IMR-90 (cell line): ENCODE results near the gene STAG1. TPM values are rescaled to one million over a fixed set of nuclear protein-coding genes. Genes with fewer than 3 reads are reported as not detected.

Experiments used
- ATAC-seq: fragments of 200-7000 bp; cut with Tn5 transposase; 2 replicates; pipeline ENCODE4 v1.9.1; 2020; ENCODE audit warnings: low read depth, mild to moderate bottlenecking, moderate library complexity
- BruUV-seq: library from RNA; stranded (reverse); fragments of 400-500 nt; replicated peaks from 2 replicates; lab custom pipeline; 2021; lab: Mats Ljungman, UMichigan
- CTCF ChIA-PET: fragments of 300-600 bp; formaldehyde crosslinking; extraction: SDS; loops from one replicate; lab custom pipeline; 2021; ENCODE audit warnings: antibody characterized with exemption; lab: Yijun Ruan, JAX
- POLR2A ChIA-PET: fragments of 300-600 bp; sonication (Branson Sonifier 250); formaldehyde crosslinking; loops from one replicate; lab custom pipeline; 2022; ENCODE audit warnings: antibody characterized with exemption; ENCODE audit not compliant: unreplicated experiment; lab: Charles Lee
- DNase-seq: peaks from one replicate; pipeline ENCODE4 v3.0.0; 2013
- H2AFZ ChIP-seq: replicated peaks from 2 replicates; pipeline ENCODE3; 2013; ENCODE audit warnings: low read length, mild to moderate bottlenecking; ENCODE audit not compliant: poor library complexity
- H2AK5ac ChIP-seq: 2 replicates; pipeline ENCODE4 v1.6.1; 2013; ENCODE audit warnings: low read depth, low read length, inconsistent platforms
- H2AK9ac ChIP-seq: replicated peaks from 2 replicates; pipeline ENCODE3; 2013; ENCODE audit warnings: mild to moderate bottlenecking, low read depth, low read length, moderate library complexity; ENCODE audit not compliant: poor library complexity
- H2BK120ac ChIP-seq: 2 replicates; pipeline ENCODE4 v1.6.1; 2013; ENCODE audit warnings: low read depth, low read length, inconsistent platforms
- H2BK15ac ChIP-seq: 3 replicates; pipeline ENCODE4 v1.6.1; 2013; ENCODE audit warnings: low read depth, low read length, inconsistent platforms
- H2BK20ac ChIP-seq: 2 replicates; pipeline ENCODE4 v1.6.1; 2013; ENCODE audit warnings: low read depth, mild to moderate bottlenecking, inconsistent platforms, low read length, moderate library complexity
- H2BK5ac ChIP-seq: 2 replicates; pipeline ENCODE4 v1.6.1; 2013; ENCODE audit warnings: mild to moderate bottlenecking, low read depth, low read length, inconsistent platforms; ENCODE audit not compliant: poor library complexity, severe bottlenecking
- H3K14ac ChIP-seq: replicated peaks from 2 replicates; pipeline ENCODE4 v1.6.1; 2013; ENCODE audit warnings: low read depth, low read length, inconsistent platforms
- H3K18ac ChIP-seq: 2 replicates; pipeline ENCODE4 v1.6.1; 2013; ENCODE audit warnings: low read depth, low read length, control low read depth
- H3K23ac ChIP-seq: 2 replicates; pipeline ENCODE4 v1.6.1; 2013; ENCODE audit warnings: low read depth, low read length, inconsistent platforms
- H3K27ac ChIP-seq: 2 replicates; pipeline ENCODE4 v1.5.1; 2013; ENCODE audit warnings: mild to moderate bottlenecking, control low read depth, low read length; ENCODE audit not compliant: insufficient read depth
- H3K27me3 ChIP-seq: 2 replicates; pipeline ENCODE4 v1.6.1; 2013; ENCODE audit warnings: low read length; ENCODE audit not compliant: control insufficient read depth, insufficient read depth
- H3K36me3 ChIP-seq: 2 replicates; pipeline ENCODE4 v1.6.1; 2013; ENCODE audit warnings: low read length, mixed read lengths; ENCODE audit not compliant: control insufficient read depth, insufficient read depth
- H3K4ac ChIP-seq: 2 replicates; pipeline ENCODE4 v1.6.1; 2013; ENCODE audit warnings: low read depth, low read length, inconsistent platforms
- H3K4me1 ChIP-seq: 2 replicates; pipeline ENCODE4 v1.6.1; 2013; ENCODE audit warnings: low read length, mixed read lengths; ENCODE audit not compliant: control insufficient read depth, insufficient read depth
- H3K4me2 ChIP-seq: 2 replicates; pipeline ENCODE4 v1.6.1; 2013; ENCODE audit warnings: low read depth, mild to moderate bottlenecking, control low read depth, low read length, moderate library complexity
- H3K4me3 ChIP-seq: 2 replicates; pipeline ENCODE4 v1.5.1; 2013; ENCODE audit warnings: low read depth, mild to moderate bottlenecking, control low read depth, low read length, moderate library complexity; ENCODE audit not compliant: insufficient read depth
- H3K56ac ChIP-seq: 2 replicates; pipeline ENCODE4 v1.6.1; 2013; ENCODE audit warnings: low read length, inconsistent platforms; ENCODE audit not compliant: insufficient read depth; ENCODE audit errors: extremely low read depth
- H3K79me1 ChIP-seq, 2 experiments: 2 replicates each; pipeline ENCODE4 v1.6.1; 2013; ENCODE audit warnings: low read length in 2 of 2, inconsistent platforms in 1 of 2, low read depth in 1 of 2
- H3K9ac ChIP-seq: 2 replicates; pipeline ENCODE4 v1.6.1; 2013; ENCODE audit warnings: low read depth, low read length, control low read depth
- H3K9me1 ChIP-seq: 2 replicates; pipeline ENCODE4 v1.6.1; 2013; ENCODE audit warnings: low read length, inconsistent platforms; ENCODE audit not compliant: insufficient read depth
- H3K9me3 ChIP-seq: 2 replicates; pipeline ENCODE4 v1.6.1; 2013; ENCODE audit warnings: low read length; ENCODE audit not compliant: control insufficient read depth, insufficient read depth
- H4K20me1 ChIP-seq: 2 replicates; pipeline ENCODE4 v1.6.1; 2013; ENCODE audit warnings: low read length, inconsistent platforms; ENCODE audit not compliant: insufficient read depth
- H4K5ac ChIP-seq: 2 replicates; pipeline ENCODE4 v1.6.1; 2013; ENCODE audit warnings: mild to moderate bottlenecking, low read depth, low read length, control low read depth
- H4K8ac ChIP-seq, 2 experiments: 2 replicates each; pipeline ENCODE4 v1.6.1; 2013; ENCODE audit warnings: low read depth in 2 of 2, low read length in 2 of 2, control low read depth in 1 of 2, inconsistent platforms in 1 of 2
- H4K91ac ChIP-seq: 2 replicates; pipeline ENCODE4 v1.6.1; 2013; ENCODE audit warnings: low read depth, low read length, inconsistent platforms; ENCODE audit not compliant: insufficient read depth
- BHLHE40 ChIP-seq: fragments of 150-350 bp; IDR thresholded peaks from 2 replicates; pipeline ENCODE4 v1.6.1; 2016; ENCODE audit warnings: mild to moderate bottlenecking, low read depth, low read length
- CTCF ChIP-seq: conservative IDR thresholded peaks from 2 replicates; pipeline ENCODE4 v1.5.1; 2012; ENCODE audit warnings: mild to moderate bottlenecking, low read depth, low read length, improper control_type of control experiment
- SMC3 ChIP-seq: fragments of 150-350 bp; IDR thresholded peaks from 2 replicates; pipeline ENCODE4 v1.6.1; 2016; ENCODE audit warnings: low read depth, mild to moderate bottlenecking, antibody characterized with exemption, low read length, moderate library complexity
- WGBS, 2 experiments: methylation state at CpG; one replicate each; pipeline versions ENCODE4 v1.1.5 to v1.1.7; 2013; ENCODE audit warnings: missing lambda C conversion rate in 2 of 2; ENCODE audit not compliant: insufficient read length in 1 of 2; ENCODE audit errors: extremely low coverage in 2 of 2; 5-methylcytosine and 5-hydroxymethylcytosine counted together
- dilution Hi-C: fragments of 300-500 bp; cut with HindIII; formaldehyde crosslinking; loops from one replicate; pipeline ENCODE4 v1.14.3; 2018; ENCODE audit warnings: low sequenced_read_pairs; ENCODE audit not compliant: unreplicated experiment
- in situ Hi-C: fragments of 300-500 bp; cut with MboI; formaldehyde crosslinking; loops from 3 replicates; pipeline ENCODE4 v1.14.3; 2019; ENCODE audit warnings: low sequenced_read_pairs, inconsistent platforms, mixed read lengths
- intact Hi-C: fragments of 100-400 bp; cut with micrococcal nuclease; formaldehyde crosslinking; loops from 2 replicates; pipeline ENCODE4 v1.10.0; 2022
- polyA plus RNA-seq, 3 experiments: library from polyadenylated mRNA; depleted of rRNA; stranded (reverse); fragments of >200 nt; gene quantifications; 2 replicates each; pipeline ENCODE4 v1.2.3, GENCODE V29; 2012; ENCODE audit warnings: low replicate concordance in 1 of 3
- total RNA-seq: library from RNA; depleted of rRNA; stranded (reverse); fragments of >200 nt; gene quantifications from 2 replicates; pipeline ENCODE4 v1.2.3, GENCODE V29; 2012

STAG1 gene
- total and polyA plus RNA-seq, 2 of the 4 experiments (the other 2 are of a cell fraction): 9.6 to 32.3 TPM

- Histone ChIP-seq H2AFZ (no peak overlapping the region), H3K4ac (no peak overlapping the region; the same call in 1 of the 2 replicates), H3K9me1 (peaks cover 13% of the 10 kb centered on the region), H4K8ac (no peak overlapping the region), H2AK5ac (no peak overlapping the region), H3K9ac (no peak overlapping the region), H3K4me2 (no peak overlapping the region), H4K5ac (no peak overlapping the region), H3K14ac (no peak overlapping the region), H3K23ac (no peak overlapping the region), H3K79me1 (0 out of 4 replicates have a peak, but pooled peaks cover 0 to 3% of the 10 kb centered on the region in 2 experiments), H3K36me3 (no peaks in the 10 kb centered on the region), H3K27me3 (no peaks in the 10 kb centered on the region), H2BK5ac (no peak overlapping the region), H2BK15ac (no peak overlapping the region), H2AK9ac (no peak overlapping the region), H3K4me1 (peaks cover 13% of the 10 kb centered on the region), H3K18ac (no peak overlapping the region), H2BK20ac (no peak overlapping the region), H3K4me3 (no peak overlapping the region), H3K9me3 (no peaks in the 10 kb centered on the region), H4K20me1 (no peaks in the 10 kb centered on the region), H4K91ac (no peak overlapping the region), H3K56ac (no peak overlapping the region), H2BK120ac (no peak overlapping the region), H3K27ac (no peak overlapping the region)
- intact Hi-C loops: no loop called here
- ATAC-seq (no peak), DNase-seq (no peak)
- dilution Hi-C loops: no loop called here
- in situ Hi-C loops: no loop called here
- ChIA-PET CTCF (no interaction called here), POLR2A (no interaction called here)
- no CpG with 5 or more reads among the region's 3 CpGs for whole genome bisulfite sequencing, 2 experiments
- no TSS peak for BruUV-seq
- TF ChIP-seq BHLHE40 (no peak), SMC3 (no peak), CTCF (no peak)
Observed at GRCh38 chr3:136790786-136791185, 38.6 kb upstream of the STAG1 start.
